SJCRH30 (cell line): Measurements from ENCODE around the gene CTNS. TPM values are rescaled to one million over a fixed set of nuclear protein-coding genes. Genes with fewer than 3 reads are reported as not detected.
A peak's percentile ranks its signal among the peaks of the same experiment; 100 is the strongest.

Source experiments
- DNase-seq, 2 experiments: peaks; one replicate each; pipeline ENCODE4 v3.0.0-alpha.2; 2015 to 2020
- H3K27ac ChIP-seq: fragments of 250-450 bp; sonication (Bioruptor Pico); 2 replicates; pipeline ENCODE4 v1.5.1; 2020; ENCODE audit warnings: mild to moderate bottlenecking, moderate library complexity
- H3K27me3 ChIP-seq: fragments of 250-450 bp; sonication (Bioruptor Pico); 2 replicates; pipeline ENCODE4 v1.5.1; 2020; ENCODE audit warnings: mild to moderate bottlenecking, moderate library complexity
- H3K36me3 ChIP-seq: fragments of 250-450 bp; sonication (Bioruptor Pico); 2 replicates; pipeline ENCODE4 v1.5.1; 2020; ENCODE audit warnings: mild to moderate bottlenecking, moderate library complexity
- H3K4me1 ChIP-seq: fragments of 250-450 bp; sonication (Bioruptor Pico); 2 replicates; pipeline ENCODE4 v1.5.1; 2020; ENCODE audit warnings: mild to moderate bottlenecking, moderate library complexity
- H3K4me3 ChIP-seq: fragments of 250-450 bp; sonication (Bioruptor Pico); 2 replicates; pipeline ENCODE4 v1.5.1; 2020; ENCODE audit warnings: mild to moderate bottlenecking, moderate library complexity
- H3K9me3 ChIP-seq: fragments of 250-450 bp; sonication (Bioruptor Pico); replicated peaks from 2 replicates; pipeline ENCODE4 v1.5.1; 2020; ENCODE audit warnings: mild to moderate bottlenecking, moderate library complexity
- total RNA-seq: library from RNA; depleted of rRNA; stranded (reverse); fragments of >200 nt; shearing (Covaris generic); gene quantifications from 2 replicates; pipeline ENCODE4 v1.2.3, GENCODE V29; 2014

The CTNS gene
- total RNA-seq, 1 experiment from 2014 or later, result 8.1 TPM

GRCh38 chr17:3659541-3660111 lies 23.1 kb downstream of the CTNS start:
- Histone ChIP-seq H3K27ac (no peak overlapping the region), H3K9me3 (no peaks in the 10 kb centered on the region), H3K4me1 (no peaks in the 10 kb centered on the region; the same call in 1 of the 2 replicates), H3K36me3 (no peaks in the 10 kb centered on the region), H3K4me3 (no peak overlapping the region), H3K27me3 (no peaks in the 10 kb centered on the region)
- no peak for DNase-seq

GRCh38 chr17:3660311-3660891 lies 23.8 kb downstream of the CTNS start:
- no peaks in the 10 kb centered on the region; the same call in 1 of the 2 replicates for H3K4me1 ChIP-seq
- no peaks in the 10 kb centered on the region for H3K9me3 ChIP-seq
- DNase-seq, result no peak
- no peak overlapping the region for H3K27ac ChIP-seq
- H3K4me3 ChIP-seq, result no peak overlapping the region
- no peaks in the 10 kb centered on the region for H3K36me3 ChIP-seq
- H3K27me3 ChIP-seq, result no peaks in the 10 kb centered on the region

- H3K27me3 ChIP-seq, result no peaks in the 10 kb centered on the region
- H3K9me3 ChIP-seq, result no peaks in the 10 kb centered on the region
- H3K36me3 ChIP-seq, result no peaks in the 10 kb centered on the region
- H3K27ac ChIP-seq, result no peak overlapping the region
- no peak overlapping the region for H3K4me3 ChIP-seq
- no peak for DNase-seq
- no peaks in the 10 kb centered on the region; the same call in 1 of the 2 replicates for H3K4me1 ChIP-seq
Measured at GRCh38 chr17:3663102-3664011, 26.8 kb downstream of the CTNS start.

GRCh38 chr17:3665834-3666233 lies 29.3 kb downstream of the CTNS start:
- H3K36me3 ChIP-seq, result no peaks in the 10 kb centered on the region
- no peaks in the 10 kb centered on the region for H3K27me3 ChIP-seq
- no peak overlapping the region for H3K4me3 ChIP-seq

GRCh38 chr17:3666516-3666915 lies 30.0 kb downstream of the CTNS start:
- H3K27me3 ChIP-seq, result no peaks in the 10 kb centered on the region
- no peaks in the 10 kb centered on the region for H3K9me3 ChIP-seq
- H3K4me3 ChIP-seq, result no peak overlapping the region
- DNase-seq, result no peak
- H3K27ac ChIP-seq, result no peak overlapping the region
- no peaks in the 10 kb centered on the region for H3K4me1 ChIP-seq
- H3K36me3 ChIP-seq, result no peaks in the 10 kb centered on the region

More at GRCh38 chr17:3665834-3666233, 29.3 kb downstream of the CTNS start:
- H3K27ac ChIP-seq, result no peak overlapping the region
- H3K9me3 ChIP-seq, result no peaks in the 10 kb centered on the region
- H3K4me1 ChIP-seq, result no peaks in the 10 kb centered on the region
- no peak for DNase-seq

- Histone ChIP-seq H3K27ac (peak overlapping the region; percentile 82), H3K36me3 (no peaks in the 10 kb centered on the region), H3K9me3 (no peaks in the 10 kb centered on the region), H3K4me1 (no peaks in the 10 kb centered on the region), H3K4me3 (peak overlapping the region; percentile 83), H3K27me3 (no peaks in the 10 kb centered on the region)
- peak; percentile 76 to 83 for DNase-seq
Measured at GRCh38 chr17:3667366-3668278, 31.1 kb downstream of the CTNS start.

- peak; percentile 95 to 96 for DNase-seq
- H3K4me1 ChIP-seq, result no peaks in the 10 kb centered on the region
- peak within 1 kb of the TSS; percentile 82 for H3K27ac ChIP-seq
- H3K4me3 ChIP-seq, result peak within 1 kb of the TSS; percentile 83
- H3K36me3 ChIP-seq, result no peaks in the 10 kb centered on the region
- no peaks in the 10 kb centered on the region for H3K27me3 ChIP-seq
- H3K9me3 ChIP-seq, result no peaks in the 10 kb centered on the region
Measured at GRCh38 chr17:3668279-3669084, 31.9 kb downstream of the CTNS start, which contains the start of the genes EMC6 and TAX1BP3. TSS of gene EMC6 (plus strand) at chr17:3668812. CDS start at chr17:3669147, 335 bp downstream. TSS of gene TAX1BP3 (minus strand) at chr17:3668578. CDS start at chr17:3668526, 52 bp downstream.

- Histone ChIP-seq H3K27me3 (no peaks in the 10 kb centered on the region), H3K4me1 (no peaks in the 10 kb centered on the region), H3K9me3 (no peaks in the 10 kb centered on the region), H3K4me3 (peak overlapping the region; percentile 83), H3K27ac (peak overlapping the region; percentile 63), H3K36me3 (no peaks in the 10 kb centered on the region)
- no peak for DNase-seq
Measured at GRCh38 chr17:3669085-3669347, 32.5 kb downstream of the CTNS start.

- no peak overlapping the region for H3K27ac ChIP-seq
- peak overlapping the region; percentile 83 for H3K4me3 ChIP-seq
- no peaks in the 10 kb centered on the region for H3K9me3 ChIP-seq
- no peaks in the 10 kb centered on the region for H3K4me1 ChIP-seq
- no peak for DNase-seq
- H3K36me3 ChIP-seq, result no peaks in the 10 kb centered on the region
- no peaks in the 10 kb centered on the region for H3K27me3 ChIP-seq
Measured at GRCh38 chr17:3669548-3669947, 33.0 kb downstream of the CTNS start.

GRCh38 chr17:3672571-3672970 lies 36.0 kb downstream of the CTNS start:
- H3K4me3 ChIP-seq, result no peak overlapping the region
- H3K9me3 ChIP-seq, result no peaks in the 10 kb centered on the region
- H3K27me3 ChIP-seq, result no peaks in the 10 kb centered on the region
- H3K27ac ChIP-seq, result no peak overlapping the region
- no peaks in the 10 kb centered on the region for H3K36me3 ChIP-seq
- H3K4me1 ChIP-seq, result no peaks in the 10 kb centered on the region
- no peak for DNase-seq

GRCh38 chr17:3675886-3676285 lies 39.3 kb downstream of the CTNS start:
- no peak for DNase-seq
- Histone ChIP-seq H3K4me1 (no peaks in the 10 kb centered on the region), H3K9me3 (no peaks in the 10 kb centered on the region), H3K36me3 (no peaks in the 10 kb centered on the region), H3K4me3 (no peak overlapping the region), H3K27me3 (no peaks in the 10 kb centered on the region), H3K27ac (no peak overlapping the region)

- Histone ChIP-seq H3K27me3 (no peaks in the 10 kb centered on the region), H3K4me3 (no peak overlapping the region), H3K36me3 (no peaks in the 10 kb centered on the region), H3K27ac (no peak overlapping the region), H3K9me3 (no peaks in the 10 kb centered on the region), H3K4me1 (no peaks in the 10 kb centered on the region)
- DNase-seq, result no peak
Measured at GRCh38 chr17:3678095-3678820, 41.7 kb downstream of the CTNS start.

- Histone ChIP-seq H3K9me3 (no peaks in the 10 kb centered on the region), H3K4me1 (no peaks in the 10 kb centered on the region), H3K27ac (no peak overlapping the region), H3K36me3 (no peaks in the 10 kb centered on the region), H3K4me3 (no peak overlapping the region), H3K27me3 (no peaks in the 10 kb centered on the region)
- DNase-seq, result no peak
Measured at GRCh38 chr17:3678821-3679530, 42.4 kb downstream of the CTNS start.
